OCI-LY1 (cell line): Measurements from ENCODE around the gene PALB2.
"Not testable (repeated sequence)": the region's sequence is repeated elsewhere in the genome, so short reads cannot be mapped to it uniquely, and the experiment has no call there.

Source experiments
- H2AFZ ChIP-seq: fragments of 200-600 bp; sonication (generic), shearing (Covaris generic); 2 replicates; pipeline ENCODE4 v1.6.0; 2014; ENCODE audit warnings: antibody characterized with exemption, mild to moderate bottlenecking, low read length
- H3F3A ChIP-seq: fragments of 200-600 bp; sonication (generic), shearing (Covaris generic); 2 replicates; pipeline ENCODE4 v1.6.0; 2014; ENCODE audit warnings: mild to moderate bottlenecking, antibody characterized with exemption, low read length, moderate library complexity; ENCODE audit not compliant: insufficient read depth
- H3K27ac ChIP-seq: fragments of 200-600 bp; sonication (generic); 2 replicates; pipeline ENCODE4 v1.5.1; 2014; ENCODE audit warnings: low read length, mixed run types, mild to moderate bottlenecking, low read depth; ENCODE audit not compliant: poor library complexity, severe bottlenecking
- H3K27me3 ChIP-seq: fragments of 200-600 bp; sonication (generic); 2 replicates; pipeline ENCODE4 v1.6.0; 2014; ENCODE audit warnings: antibody characterized with exemption, mild to moderate bottlenecking, low read length, moderate library complexity; ENCODE audit not compliant: insufficient read depth
- H3K36me3 ChIP-seq: fragments of 200-600 bp; sonication (generic); 2 replicates; pipeline ENCODE4 v1.6.1; 2014; ENCODE audit warnings: mild to moderate bottlenecking, antibody characterized with exemption, low read length, moderate library complexity, mixed read lengths; ENCODE audit not compliant: insufficient read depth
- H3K4me1 ChIP-seq: fragments of 200-600 bp; sonication (generic); 2 replicates; pipeline ENCODE4 v1.5.1; 2014; ENCODE audit warnings: mild to moderate bottlenecking, low read length, moderate library complexity; ENCODE audit not compliant: insufficient read depth, severe bottlenecking
- H3K4me2 ChIP-seq: fragments of 200-600 bp; sonication (generic), shearing (Covaris generic); 2 replicates; pipeline ENCODE4 v1.6.1; 2014; ENCODE audit warnings: low read length
- H3K4me3 ChIP-seq: fragments of 200-600 bp; sonication (generic); 2 replicates; pipeline ENCODE4 v1.5.1; 2014; ENCODE audit warnings: low read length, low read depth, mild to moderate bottlenecking, mixed read lengths; ENCODE audit not compliant: poor library complexity, severe bottlenecking
- H3K79me2 ChIP-seq: fragments of 200-600 bp; shearing (Covaris generic); 2 replicates; pipeline ENCODE4 v1.6.1; 2016; ENCODE audit warnings: mixed run types, low read length, mixed read lengths; ENCODE audit not compliant: insufficient read depth
- H3K9ac ChIP-seq: fragments of 200-600 bp; sonication (generic), shearing (Covaris generic); 2 replicates; pipeline ENCODE4 v1.6.1; 2014; ENCODE audit warnings: mild to moderate bottlenecking, low read length, mixed read lengths
- H3K9me2 ChIP-seq: fragments of 200-600 bp; sonication (generic), shearing (Covaris generic); 2 replicates; pipeline ENCODE4 v1.6.1; 2014; ENCODE audit warnings: low read depth, mild to moderate bottlenecking, low read length, mixed read lengths
- H3K9me3 ChIP-seq: fragments of 200-600 bp; shearing (Covaris generic); 2 replicates; pipeline ENCODE4 v1.6.1; 2014; ENCODE audit warnings: low read length, mixed read lengths
- H4K20me1 ChIP-seq: fragments of 200-600 bp; sonication (generic), shearing (Covaris generic); 2 replicates; pipeline ENCODE4 v1.6.0; 2016; ENCODE audit warnings: mild to moderate bottlenecking, low read length; ENCODE audit not compliant: insufficient read depth
- CTCF ChIP-seq: fragments of 200-600 bp; sonication (generic), shearing (Covaris generic); IDR thresholded peaks from 2 replicates; pipeline ENCODE4 v1.5.1; 2017; ENCODE audit warnings: mild to moderate bottlenecking, antibody characterized with exemption, low read length, moderate library complexity, mixed read lengths
- EZH2 ChIP-seq: fragments of 200-600 bp; sonication (generic), shearing (Covaris generic); IDR thresholded peaks from 2 replicates; pipeline ENCODE4 v1.8.0; 2017; ENCODE audit warnings: borderline replicate concordance, mixed run types, mild to moderate bottlenecking, antibody characterized with exemption, low read length, moderate library complexity, mixed read lengths

Gene PALB2

GRCh38 chr16:23590181-23590580 lies 50.9 kb downstream of the PALB2 start:
- no peaks in the 10 kb centered on the region for H3F3A ChIP-seq
- H3K79me2 ChIP-seq = peaks cover 41% of the 10 kb centered on the region
- no peaks in the 10 kb centered on the region for H3K9me2 ChIP-seq
- H3K36me3 ChIP-seq = peaks cover 88% of the 10 kb centered on the region
- no peak overlapping the region for H3K4me2 ChIP-seq
- H3K4me1 ChIP-seq = peaks cover 8% of the 10 kb centered on the region
- no peaks in the 10 kb centered on the region for H3K27me3 ChIP-seq
- H3K9ac ChIP-seq = no peak overlapping the region
- H3K4me3 ChIP-seq = no peak overlapping the region
- H2AFZ ChIP-seq = no peak overlapping the region
- no peak for TF ChIP-seq EZH2
- no peak for TF ChIP-seq CTCF
- no peaks in the 10 kb centered on the region for H4K20me1 ChIP-seq
- no peak overlapping the region for H3K27ac ChIP-seq
- no peaks in the 10 kb centered on the region for H3K9me3 ChIP-seq

GRCh38 chr16:23587726-23588125 lies 53.4 kb downstream of the PALB2 start:
- TF ChIP-seq CTCF (no peak), EZH2 (no peak)
- Histone ChIP-seq H2AFZ (no peak overlapping the region), H3K4me3 (no peak overlapping the region), H3K9me2 (no peaks in the 10 kb centered on the region), H3F3A (no peaks in the 10 kb centered on the region), H3K4me2 (no peak overlapping the region), H3K36me3 (peaks cover 82% of the 10 kb centered on the region), H3K9ac (no peak overlapping the region), H3K79me2 (peaks cover 20% of the 10 kb centered on the region), H3K9me3 (no peaks in the 10 kb centered on the region), H3K27me3 (no peaks in the 10 kb centered on the region), H3K4me1 (no peaks in the 10 kb centered on the region), H4K20me1 (no peaks in the 10 kb centered on the region), H3K27ac (no peak overlapping the region)

GRCh38 chr16:23584186-23585076 lies 56.7 kb downstream of the PALB2 start:
- peaks cover 79% of the 10 kb centered on the region for H3K36me3 ChIP-seq

GRCh38 chr16:23583271-23583670 lies 57.8 kb downstream of the PALB2 start:
- H3K4me2 ChIP-seq, H3K27ac ChIP-seq, H3F3A ChIP-seq, H3K4me1 ChIP-seq, H3K9me2 ChIP-seq, H3K9ac ChIP-seq, H4K20me1 ChIP-seq, H3K27me3 ChIP-seq, H3K9me3 ChIP-seq, H2AFZ ChIP-seq, H3K4me3 ChIP-seq, H3K79me2 ChIP-seq: not testable (repeated sequence)
- peaks cover 71% of the 10 kb centered on the region for H3K36me3 ChIP-seq

More at GRCh38 chr16:23584186-23585076, 56.7 kb downstream of the PALB2 start:
- Histone ChIP-seq H3K27ac (no peak overlapping the region), H2AFZ (no peak overlapping the region), H3K9ac (no peak overlapping the region), H3K4me3 (no peak overlapping the region), H3K4me2 (no peak overlapping the region), H3K27me3 (no peaks in the 10 kb centered on the region), H3K9me2 (no peaks in the 10 kb centered on the region), H4K20me1 (no peaks in the 10 kb centered on the region), H3F3A (no peaks in the 10 kb centered on the region), H3K4me1 (no peaks in the 10 kb centered on the region), H3K9me3 (no peaks in the 10 kb centered on the region), H3K79me2 (0 out of 2 replicates have a peak, but pooled peaks cover 4% of the 10 kb centered on the region)
- no peak for TF ChIP-seq CTCF
- no peak for TF ChIP-seq EZH2
